Type B pancreatic cell (in vitro differentiated cells): ENCODE data around the gene BMP2. TPM values are rescaled to one million over a fixed set of nuclear protein-coding genes. Genes with fewer than 3 reads are reported as not detected.

Experiments used
- DNase-seq: peaks from one replicate; pipeline ENCODE4 v3.0.0; 2021; ENCODE audit warnings: mixed read lengths; ENCODE audit not compliant: unreplicated experiment; ENCODE audit errors: extremely low spot score
- H3K27ac Mint-ChIP-seq: 2 replicates; pipeline ENCODE4 v1.8.0; 2021; ENCODE audit warnings: mild to moderate bottlenecking, mixed read lengths
- H3K27me3 Mint-ChIP-seq: 2 replicates; pipeline ENCODE4 v1.8.0; 2021; ENCODE audit warnings: mixed read lengths
- H3K36me3 Mint-ChIP-seq: 2 replicates; pipeline ENCODE4 v1.8.0; 2021; ENCODE audit warnings: mixed read lengths
- H3K4me1 Mint-ChIP-seq: one replicate; pipeline ENCODE4 v1.8.0; 2021; ENCODE audit warnings: mixed read lengths; ENCODE audit not compliant: unreplicated experiment
- H3K4me3 Mint-ChIP-seq: 2 replicates; pipeline ENCODE4 v1.8.0; 2021; ENCODE audit warnings: mild to moderate bottlenecking, mixed read lengths
- H3K9me3 Mint-ChIP-seq: 2 replicates; pipeline ENCODE4 v1.8.0; 2021; ENCODE audit warnings: mixed read lengths
- CTCF ChIP-seq: fragments of 200-600 bp; sonication (generic); conservative IDR thresholded peaks from 2 replicates; pipeline ENCODE4 v1.5.0; 2021; ENCODE audit warnings: antibody characterized with exemption, mild to moderate bottlenecking
- total RNA-seq: library from RNA; stranded (reverse); gene quantifications from 2 replicates; pipeline ENCODE4 v1.2.1, GENCODE V29; 2021; ENCODE audit warnings: low replicate concordance

The BMP2 gene
- total RNA-seq, 1 donor from 2014 or later, result 12.8 TPM

GRCh38 chr20:6756693-6757595 is 10.5 kb upstream of the BMP2 start:
- H3K9me3 Mint-ChIP-seq, result peaks cover 15% of the 10 kb centered on the region
- no peak for TF ChIP-seq CTCF
- H3K4me1 Mint-ChIP-seq, result peaks cover 11% of the 10 kb centered on the region
- H3K36me3 Mint-ChIP-seq, result no peaks in the 10 kb centered on the region
- no peak for DNase-seq
- H3K27me3 Mint-ChIP-seq, result peaks cover 22% of the 10 kb centered on the region
- H3K4me3 Mint-ChIP-seq, result no peak overlapping the region
- no peak overlapping the region for H3K27ac Mint-ChIP-seq

DNA sequence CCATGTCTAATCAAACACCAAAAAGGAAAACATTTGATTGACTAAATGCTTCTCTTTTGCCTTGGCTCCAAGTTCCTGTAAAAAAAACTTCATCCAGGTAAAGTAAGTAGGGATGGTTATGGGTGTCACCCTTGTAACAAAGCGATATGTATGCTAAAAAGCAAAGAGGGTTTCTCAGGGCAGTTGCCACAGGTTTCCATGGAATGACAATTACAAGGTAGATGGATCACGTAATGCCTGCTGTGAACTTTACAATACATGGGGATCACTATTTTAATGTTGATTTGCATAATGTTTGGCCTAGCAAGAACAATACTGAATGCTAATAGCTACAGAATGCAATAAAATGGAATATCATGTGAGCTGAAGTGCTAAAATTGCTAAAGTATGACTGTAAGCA is 2.9 kb upstream of the BMP2 start:
- Mint-ChIP-seq H3K4me3 (no peak overlapping the region), H3K27ac (no peak overlapping the region)

DNA sequence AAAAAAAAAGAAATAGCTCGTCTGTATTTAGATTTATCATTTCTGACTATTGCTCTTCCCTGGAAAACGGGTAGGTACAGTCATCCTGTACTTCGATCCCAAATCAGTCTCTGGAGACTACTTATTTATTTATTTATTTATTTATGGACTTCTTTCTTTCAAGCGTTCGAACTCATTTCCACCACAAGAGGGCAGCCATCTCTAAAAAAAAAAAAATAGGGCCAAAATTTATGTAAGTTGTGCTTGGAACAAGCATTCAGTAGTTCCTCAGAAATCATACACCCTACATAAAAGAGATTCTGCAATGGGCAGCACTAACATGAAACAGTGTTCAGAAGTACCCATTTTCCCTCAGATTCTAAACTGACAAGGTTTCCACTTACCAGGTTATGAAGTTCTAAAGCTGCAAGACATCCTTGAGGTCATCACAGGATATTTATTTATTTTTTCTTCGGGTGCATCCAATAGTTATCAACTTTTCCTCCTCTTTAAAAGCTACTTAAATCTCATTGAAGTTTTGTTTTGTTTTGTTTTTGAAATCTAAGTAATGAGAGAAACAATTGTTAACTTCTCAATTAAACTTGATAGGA is 1.9 kb upstream of the BMP2 start:
- peak; percentile 81 for TF ChIP-seq CTCF
- peaks cover 43% of the 10 kb centered on the region for H3K27me3 Mint-ChIP-seq
- no peaks in the 10 kb centered on the region for H3K36me3 Mint-ChIP-seq
- peaks cover 20% of the 10 kb centered on the region for H3K4me1 Mint-ChIP-seq
- DNase-seq, result no peak
- peaks cover 8% of the 10 kb centered on the region for H3K9me3 Mint-ChIP-seq
- no peak overlapping the region for H3K27ac Mint-ChIP-seq
- peak overlapping the region; percentile 74 for H3K4me3 Mint-ChIP-seq

More for the DNA sequence above, 2.9 kb upstream of the BMP2 start:
- no peaks in the 10 kb centered on the region for H3K36me3 Mint-ChIP-seq
- no peak for DNase-seq
- TF ChIP-seq CTCF, result no peak
- H3K27me3 Mint-ChIP-seq, result peaks cover 42% of the 10 kb centered on the region
- H3K9me3 Mint-ChIP-seq, result peaks cover 8% of the 10 kb centered on the region
- H3K4me1 Mint-ChIP-seq, result peaks cover 16% of the 10 kb centered on the region

- no peaks in the 10 kb centered on the region for H3K9me3 Mint-ChIP-seq
- no peak for DNase-seq
- peaks cover 44% of the 10 kb centered on the region for H3K27me3 Mint-ChIP-seq
- H3K27ac Mint-ChIP-seq, result peak overlapping the region; percentile 58
- H3K4me1 Mint-ChIP-seq, result peaks cover 29% of the 10 kb centered on the region
- no peak for TF ChIP-seq CTCF
- peaks cover 3% of the 10 kb centered on the region for H3K36me3 Mint-ChIP-seq
- H3K4me3 Mint-ChIP-seq, result peak overlapping the region; percentile 74
Measured at GRCh38 chr20:6766433-6766832, 1.1 kb upstream of the BMP2 start.

GRCh38 chr20:6767126-6767535 is 355 bp upstream of the BMP2 start:
- Mint-ChIP-seq H3K4me1 (peaks cover 30% of the 10 kb centered on the region), H3K27ac (no peak overlapping the region), H3K4me3 (peak overlapping the region; percentile 85), H3K9me3 (no peaks in the 10 kb centered on the region), H3K27me3 (peaks cover 51% of the 10 kb centered on the region), H3K36me3 (peaks cover 6% of the 10 kb centered on the region)
- DNase-seq, result no peak
- no peak for TF ChIP-seq CTCF
